GM23338 (cell line): ENCODE data around the gene UBE2D3. TPM values are rescaled to one million over a fixed set of nuclear protein-coding genes. Genes with fewer than 3 reads are reported as not detected.

Source experiments
- ATAC-seq: fragments of 200-7000 bp; cut with Tn5 transposase; 3 replicates; pipeline ENCODE4 v1.9.1; 2020
- DNase-seq: peaks from one replicate; pipeline ENCODE4 v3.0.0-alpha.2; 2015; ENCODE audit warnings: low spot score
- H2AFZ ChIP-seq: fragments of 200-600 bp; sonication (generic); 2 replicates; pipeline ENCODE4 v1.8.0; 2016; ENCODE audit warnings: antibody characterized with exemption, mild to moderate bottlenecking, moderate library complexity
- H3F3A ChIP-seq: fragments of 200-600 bp; sonication (generic); replicated peaks from 2 replicates; pipeline ENCODE4 v1.8.0; 2017; ENCODE audit warnings: antibody characterized with exemption, mixed run types, low read depth
- H3K27ac ChIP-seq: fragments of 200-600 bp; sonication (generic); 2 replicates; pipeline ENCODE4 v1.6.1; 2016; ENCODE audit warnings: low read depth
- H3K27me3 ChIP-seq: fragments of 200-600 bp; sonication (generic); 2 replicates; pipeline ENCODE4 v1.8.0; 2016; ENCODE audit warnings: mild to moderate bottlenecking, mixed run types, moderate library complexity; ENCODE audit not compliant: insufficient read depth
- H3K36me3 ChIP-seq: fragments of 200-600 bp; sonication (generic); 2 replicates; pipeline ENCODE4 v1.8.0; 2016; ENCODE audit warnings: mild to moderate bottlenecking; ENCODE audit not compliant: insufficient read depth
- H3K4me1 ChIP-seq: fragments of 200-600 bp; sonication (generic); 2 replicates; pipeline ENCODE4 v1.8.0; 2016; ENCODE audit warnings: mild to moderate bottlenecking, moderate library complexity; ENCODE audit not compliant: insufficient read depth
- H3K4me2 ChIP-seq: fragments of 200-600 bp; sonication (generic); 2 replicates; pipeline ENCODE4 v1.7.1; 2017; ENCODE audit warnings: mixed run types
- H3K4me3 ChIP-seq: fragments of 200-600 bp; sonication (generic); 2 replicates; pipeline ENCODE4 v1.6.1; 2016; ENCODE audit warnings: mixed run types
- H3K79me2 ChIP-seq: fragments of 200-600 bp; sonication (generic); replicated peaks from 2 replicates; pipeline ENCODE4 v1.8.0; 2017; ENCODE audit warnings: mild to moderate bottlenecking; ENCODE audit not compliant: insufficient read depth
- H3K9me2 ChIP-seq: fragments of 200-600 bp; sonication (generic); 2 replicates; pipeline ENCODE4 v1.8.0; 2017; ENCODE audit not compliant: insufficient read depth
- H4K20me1 ChIP-seq: fragments of 200-600 bp; sonication (generic); replicated peaks from 2 replicates; pipeline ENCODE4 v1.8.0; 2017; ENCODE audit warnings: mild to moderate bottlenecking; ENCODE audit not compliant: insufficient read depth
- H3K27ac Mint-ChIP-seq: 2 replicates; pipeline ENCODE4 v1.8.0; 2020; ENCODE audit warnings: inconsistent platforms, mild to moderate bottlenecking, moderate library complexity, mixed read lengths
- H3K27me3 Mint-ChIP-seq: 3 replicates; pipeline ENCODE4 v1.8.0; 2022; ENCODE audit warnings: low read depth, mild to moderate bottlenecking, moderate library complexity, mixed read lengths, inconsistent platforms; ENCODE audit not compliant: insufficient read depth, poor library complexity
- H3K36me3 Mint-ChIP-seq: 3 replicates; pipeline ENCODE4 v1.8.0; 2021; ENCODE audit warnings: low read depth, mild to moderate bottlenecking, inconsistent platforms, moderate library complexity, mixed read lengths
- H3K4me1 Mint-ChIP-seq: 3 replicates; pipeline ENCODE4 v1.8.0; 2020; ENCODE audit warnings: mild to moderate bottlenecking, inconsistent platforms, mixed read lengths
- H3K4me3 Mint-ChIP-seq: 3 replicates; pipeline ENCODE4 v1.8.0; 2021; ENCODE audit warnings: moderate library complexity, mild to moderate bottlenecking, inconsistent platforms, mixed read lengths
- H3K9me3 Mint-ChIP-seq: 3 replicates; pipeline ENCODE4 v1.8.0; 2020; ENCODE audit warnings: moderate library complexity, mild to moderate bottlenecking, inconsistent platforms, mixed read lengths
- CREB1 ChIP-seq: fragments of 250-450 bp; sonication (Bioruptor Pico); IDR thresholded peaks from 2 replicates; pipeline ENCODE4 v1.5.0; 2020; ENCODE audit warnings: low read depth, mild to moderate bottlenecking, moderate library complexity
- CTCF ChIP-seq, 2 experiments: fragments of 200-600 bp in 1 of 2; sonication (generic) in 1 of 2; conservative IDR thresholded peaks; 2 replicates each; pipeline versions ENCODE4 v1.5.1 to v1.6.1; 2016 to 2017; ENCODE audit warnings: antibody characterized with exemption in 2 of 2, low read depth in 2 of 2, mild to moderate bottlenecking in 2 of 2, moderate library complexity in 1 of 2
- ETS1 ChIP-seq: IDR thresholded peaks from 2 replicates; pipeline ENCODE4 v1.6.1; 2016; ENCODE audit warnings: antibody characterized with exemption
- EZH2 ChIP-seq: fragments of 200-600 bp; sonication (generic); IDR thresholded peaks from one replicate; pipeline ENCODE4 v1.8.0; 2017; ENCODE audit warnings: antibody characterized with exemption, mild to moderate bottlenecking, low read depth; ENCODE audit not compliant: unreplicated experiment
- EZH2phosphoT487 ChIP-seq: fragments of 200-600 bp; sonication (generic); IDR thresholded peaks from one replicate; pipeline ENCODE4 v1.8.1; 2018; ENCODE audit warnings: antibody characterized with exemption; ENCODE audit not compliant: unreplicated experiment
- JUNB ChIP-seq: IDR thresholded peaks from one replicate; pipeline ENCODE4 v1.6.1; 2016; ENCODE audit warnings: antibody characterized with exemption; ENCODE audit not compliant: unreplicated experiment
- NANOG ChIP-seq: IDR thresholded peaks from 2 replicates; pipeline ENCODE4 v1.6.1; 2016; ENCODE audit warnings: antibody characterized with exemption, borderline replicate concordance
- POLR2AphosphoS5 ChIP-seq: IDR thresholded peaks from 2 replicates; pipeline ENCODE4 v1.6.1; 2016; ENCODE audit warnings: antibody characterized with exemption, low read depth
- REST ChIP-seq: IDR thresholded peaks from one replicate; pipeline ENCODE4 v1.6.1; 2018; ENCODE audit warnings: antibody characterized with exemption; ENCODE audit not compliant: unreplicated experiment
- STAT1 ChIP-seq: IDR thresholded peaks from one replicate; pipeline ENCODE4 v1.6.1; 2016; ENCODE audit warnings: antibody characterized with exemption; ENCODE audit not compliant: unreplicated experiment
- ZNF331 ChIP-seq: fragments of 250-450 bp; sonication (Bioruptor Pico); IDR thresholded peaks from 2 replicates; pipeline ENCODE4 v1.5.0; 2020; ENCODE audit warnings: low read depth, mild to moderate bottlenecking, moderate library complexity
- polyA plus RNA-seq: library from polyadenylated mRNA; unstranded; fragments of >200 nt; fragmentation: Nextera tagmentation; extraction: Ambion mirVana; gene quantifications from 2 replicates; pipeline ENCODE4 v1.2.1, GENCODE V29; 2016
- total RNA-seq: library from RNA; depleted of rRNA; stranded (reverse); fragments of >200 nt; shearing (Covaris generic); gene quantifications from 2 replicates; pipeline ENCODE4 v1.2.3, GENCODE V29; 2014

UBE2D3 gene
- total and polyA plus RNA-seq, 2 experiments from 2014 or later = 250 to 498 TPM

GRCh38 chr4:102842367-102842766 is 15.0 kb upstream of the UBE2D3 start:
- no peak for ATAC-seq
- H3F3A ChIP-seq = no peaks in the 10 kb centered on the region

GRCh38 chr4:102836596-102836995 is 9.2 kb upstream of the UBE2D3 start:
- Histone ChIP-seq H3K27me3 (no peaks in the 10 kb centered on the region), H3K4me1 (peaks cover 16% of the 10 kb centered on the region), H3K9me2 (no peaks in the 10 kb centered on the region), H3K4me2 (no peak overlapping the region), H3K36me3 (no peaks in the 10 kb centered on the region), H3F3A (no peaks in the 10 kb centered on the region), H4K20me1 (no peaks in the 10 kb centered on the region), H3K4me3 (no peak overlapping the region), H3K27ac (no peak overlapping the region), H3K79me2 (peaks cover 9% of the 10 kb centered on the region; the same call in 1 of the 2 replicates), H2AFZ (no peak overlapping the region)
- Mint-ChIP-seq H3K9me3 (no peaks in the 10 kb centered on the region), H3K27ac (no peak overlapping the region), H3K27me3 (peaks cover 5% of the 10 kb centered on the region), H3K4me3 (no peak overlapping the region), H3K4me1 (peaks cover 18% of the 10 kb centered on the region), H3K36me3 (no peaks in the 10 kb centered on the region)
- DNase-seq = no peak
- no peak for ATAC-seq
- TF ChIP-seq POLR2AphosphoS5 (no peak), CTCF (conservative IDR thresholded peaks at IDR 0.05; ENCODE audit: low read depth in 2 of 2) (no peak), NANOG (no peak), REST (no peak), ZNF331 (CRISPR knock-in tag) (no peak), CREB1 (no peak), STAT1 (no peak), JUNB (no peak), ETS1 (no peak), EZH2phosphoT487 (no peak), EZH2 (no peak)

More at GRCh38 chr4:102842367-102842766, 15.0 kb upstream of the UBE2D3 start:
- Histone ChIP-seq H3K4me2 (no peak overlapping the region), H3K27ac (no peak overlapping the region), H4K20me1 (no peaks in the 10 kb centered on the region; the same call in 1 of the 2 replicates), H3K79me2 (no peaks in the 10 kb centered on the region; the same call in 1 of the 2 replicates), H3K4me3 (no peak overlapping the region), H3K9me2 (0 out of 2 replicates have a peak, but pooled peaks cover 5% of the 10 kb centered on the region), H3K27me3 (no peaks in the 10 kb centered on the region), H2AFZ (no peak overlapping the region), H3K4me1 (no peaks in the 10 kb centered on the region), H3K36me3 (no peaks in the 10 kb centered on the region)
- DNase-seq = no peak
- Mint-ChIP-seq H3K27ac (no peak overlapping the region), H3K4me3 (no peak overlapping the region), H3K36me3 (peaks cover 4% of the 10 kb centered on the region; the same call in 1 of the 3 replicates), H3K9me3 (no peaks in the 10 kb centered on the region), H3K4me1 (no peaks in the 10 kb centered on the region), H3K27me3 (peaks cover 8% of the 10 kb centered on the region)
- TF ChIP-seq POLR2AphosphoS5 (no peak), ZNF331 (CRISPR knock-in tag) (no peak)
